Colonic mucosa (tissue), 4 donors: ENCODE data around the gene PUS1. TPM values are rescaled to one million over a fixed set of nuclear protein-coding genes. Genes with fewer than 3 reads are reported as not detected.
"Not testable (repeated sequence)": the region's sequence is repeated elsewhere in the genome, so short reads cannot be mapped to it uniquely, and the experiment has no call there.

Source experiments
- DNase-seq: peaks from one replicate; pipeline ENCODE4 v3.0.0-alpha.2; 2020
- H3K27ac ChIP-seq: fragments of 200-600 bp; one replicate; pipeline ENCODE4 v1.8.0; 2021
- H3K27me3 ChIP-seq: fragments of 200-600 bp; one replicate; pipeline ENCODE4 v1.8.0; 2021
- H3K36me3 ChIP-seq: fragments of 200-600 bp; one replicate; pipeline ENCODE4 v1.8.0; 2021
- H3K4me1 ChIP-seq: fragments of 200-600 bp; one replicate; pipeline ENCODE4 v1.8.0; 2021; ENCODE audit warnings: mild to moderate bottlenecking
- H3K4me3 ChIP-seq: fragments of 200-600 bp; one replicate; pipeline ENCODE4 v1.8.0; 2021
- H3K9ac ChIP-seq, 2 donors: one replicate each; pipeline ENCODE4 v1.7.0; 2013; ENCODE audit warnings: control low read depth in 2 of 2, low read depth in 2 of 2, low read length in 2 of 2
- H3K9me3 ChIP-seq: fragments of 200-600 bp; one replicate; pipeline ENCODE4 v1.8.0; 2021
- CTCF ChIP-seq: fragments of 200-600 bp; IDR thresholded peaks from one replicate; pipeline ENCODE4 v1.8.0; 2022; ENCODE audit warnings: antibody characterized with exemption, mild to moderate bottlenecking
- intact Hi-C: fragments of 100-400 bp; cut with DNase I; formaldehyde crosslinking; loops from one replicate; pipeline ENCODE4 v1.14.1; 2022
- total RNA-seq, 2 donors: library from RNA; stranded (reverse); fragmentation: NEBNext Ultra II Directional in 1 of 2; extraction: Animal tissue kit (Norgen Biotek cat#: 25700) in 1 of 2; gene quantifications; one replicate each; pipeline ENCODE4 v1.2.1, GENCODE V29; 2021
- donor health status: healthy.
- donor health status: DM: no; HTN: no; CAD: no.
- donor health status: DM: no; HTN: no; CAD: no.

The PUS1 gene
- total RNA-seq, 2 donors from 2014 or later, result 16.0 to 58.9 TPM

- no peak overlapping the region for H3K27ac ChIP-seq
- no peaks in the 10 kb centered on the region for H3K27me3 ChIP-seq
- no peak overlapping the region for H3K4me3 ChIP-seq
- no peaks in the 10 kb centered on the region for H3K4me1 ChIP-seq
- no peak for DNase-seq
- TF ChIP-seq CTCF, result no peak
- H3K36me3 ChIP-seq, result no peaks in the 10 kb centered on the region
- H3K9ac ChIP-seq, result no peak overlapping the region
- intact Hi-C loops, result no loop called here
- H3K9me3 ChIP-seq, result no peaks in the 10 kb centered on the region
These were observed 30.0 kb downstream of the PUS1 start for GRCh38 chr12:131959116-131959515.

GRCh38 chr12:131959641-131960589 is 30.8 kb downstream of the PUS1 start:
- Histone ChIP-seq H3K36me3 (no peaks in the 10 kb centered on the region), H3K4me3 (no peak overlapping the region), H3K27me3 (no peaks in the 10 kb centered on the region), H3K27ac (no peak overlapping the region), H3K9ac (no peak overlapping the region), H3K9me3 (no peaks in the 10 kb centered on the region), H3K4me1 (no peaks in the 10 kb centered on the region)
- DNase-seq, result no peak
- intact Hi-C loops, result no loop called here
- no peak for TF ChIP-seq CTCF

GRCh38 chr12:131960590-131961325 is 31.7 kb downstream of the PUS1 start:
- intact Hi-C loops, H3K4me1 ChIP-seq, H3K4me3 ChIP-seq, DNase-seq, H3K9me3 ChIP-seq, H3K27ac ChIP-seq, H3K36me3 ChIP-seq, H3K27me3 ChIP-seq, H3K9ac ChIP-seq: not testable (repeated sequence)

- H3K27ac ChIP-seq, DNase-seq: not testable (repeated sequence)
These were observed 32.3 kb downstream of the PUS1 start for GRCh38 chr12:131961328-131961727.

GRCh38 chr12:131962069-131962468 is 33.0 kb downstream of the PUS1 start:
- Histone ChIP-seq H3K4me3 (no peak overlapping the region), H3K27me3 (no peaks in the 10 kb centered on the region), H3K36me3 (no peaks in the 10 kb centered on the region), H3K9me3 (no peaks in the 10 kb centered on the region), H3K4me1 (no peaks in the 10 kb centered on the region), H3K9ac (no peak overlapping the region), H3K27ac (no peak overlapping the region)
- TF ChIP-seq CTCF, result no peak
- DNase-seq, result no peak
- intact Hi-C loops, result no loop called here

More at GRCh38 chr12:131961328-131961727, 32.3 kb downstream of the PUS1 start:
- H3K9me3 ChIP-seq, H3K4me1 ChIP-seq, H3K9ac ChIP-seq, intact Hi-C loops, H3K4me3 ChIP-seq, H3K36me3 ChIP-seq, H3K27me3 ChIP-seq: not testable (repeated sequence)

- no peak for TF ChIP-seq CTCF
- intact Hi-C loops, result no loop called here
These were observed 34.3 kb downstream of the PUS1 start for GRCh38 chr12:131963381-131963780.

More at GRCh38 chr12:131963381-131963780, 34.3 kb downstream of the PUS1 start:
- Histone ChIP-seq H3K27me3 (no peaks in the 10 kb centered on the region), H3K36me3 (no peaks in the 10 kb centered on the region), H3K9ac (no peak overlapping the region), H3K4me3 (no peak overlapping the region), H3K9me3 (no peaks in the 10 kb centered on the region), H3K27ac (no peak overlapping the region), H3K4me1 (no peaks in the 10 kb centered on the region)
- DNase-seq, result no peak
